PC-9 (cell line): ENCODE data around the gene NKAIN2.

Experiments
- EZH2 ChIP-seq: fragments of 200-600 bp; sonication (generic); IDR thresholded peaks from 2 replicates; pipeline ENCODE4 v1.8.0; 2017; ENCODE audit warnings: antibody characterized with exemption, low read depth
- TF ChIP-seq, protein P1 (sequence below): fragments of 200-600 bp; sonication (generic); conservative IDR thresholded peaks from 2 replicates; pipeline ENCODE4 v1.6.1; 2017; ENCODE audit warnings: mixed run types, antibody characterized with exemption, mild to moderate bottlenecking, moderate library complexity

DNA sequence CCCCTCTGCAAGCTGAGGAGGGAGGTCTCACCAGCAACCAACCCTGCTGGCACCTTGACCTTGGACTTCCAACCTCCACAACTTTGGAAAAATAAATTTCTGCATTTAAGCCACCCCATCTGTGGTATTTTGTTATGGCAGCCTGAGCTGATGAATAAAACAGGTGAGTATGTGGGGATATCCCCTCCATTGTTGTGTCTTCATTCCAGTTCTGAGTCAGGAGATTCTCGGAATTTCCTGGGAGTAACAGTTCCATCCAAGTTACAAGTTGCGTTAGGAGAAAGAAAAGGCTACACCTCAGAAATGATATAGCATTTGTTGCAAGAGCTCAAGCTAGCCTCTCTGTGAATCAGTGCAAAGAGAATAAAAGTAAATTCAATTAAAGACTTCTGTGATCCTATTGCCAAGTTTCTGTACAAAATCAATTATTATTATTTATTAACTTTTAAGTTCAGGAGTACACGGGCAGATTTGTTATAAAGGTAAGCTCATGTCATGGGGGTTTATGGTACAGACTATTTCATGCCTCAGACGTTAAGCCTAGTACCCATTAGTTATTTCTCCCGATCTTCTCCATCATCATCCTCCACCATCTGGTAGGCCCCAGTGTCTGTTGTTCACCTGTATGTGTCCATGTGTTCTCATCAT lies 153.0 kb downstream of the NKAIN2 start:
- TF ChIP-seq, protein P1, sequence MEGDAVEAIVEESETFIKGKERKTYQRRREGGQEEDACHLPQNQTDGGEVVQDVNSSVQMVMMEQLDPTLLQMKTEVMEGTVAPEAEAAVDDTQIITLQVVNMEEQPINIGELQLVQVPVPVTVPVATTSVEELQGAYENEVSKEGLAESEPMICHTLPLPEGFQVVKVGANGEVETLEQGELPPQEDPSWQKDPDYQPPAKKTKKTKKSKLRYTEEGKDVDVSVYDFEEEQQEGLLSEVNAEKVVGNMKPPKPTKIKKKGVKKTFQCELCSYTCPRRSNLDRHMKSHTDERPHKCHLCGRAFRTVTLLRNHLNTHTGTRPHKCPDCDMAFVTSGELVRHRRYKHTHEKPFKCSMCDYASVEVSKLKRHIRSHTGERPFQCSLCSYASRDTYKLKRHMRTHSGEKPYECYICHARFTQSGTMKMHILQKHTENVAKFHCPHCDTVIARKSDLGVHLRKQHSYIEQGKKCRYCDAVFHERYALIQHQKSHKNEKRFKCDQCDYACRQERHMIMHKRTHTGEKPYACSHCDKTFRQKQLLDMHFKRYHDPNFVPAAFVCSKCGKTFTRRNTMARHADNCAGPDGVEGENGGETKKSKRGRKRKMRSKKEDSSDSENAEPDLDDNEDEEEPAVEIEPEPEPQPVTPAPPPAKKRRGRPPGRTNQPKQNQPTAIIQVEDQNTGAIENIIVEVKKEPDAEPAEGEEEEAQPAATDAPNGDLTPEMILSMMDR: no peak
- TF ChIP-seq EZH2: no peak
